ENCODE measurements around the gene KIAA0586.

Gene KIAA0586

GRCh38 chr14:58397156-58397555, 30.4 kb upstream of the KIAA0586 start:
- no peak for TF ChIP-seq CTCF (conservative IDR thresholded peaks at IDR 0.05; ENCODE audit: low read depth, low read length)
- Histone ChIP-seq H2AFZ (ENCODE audit: low read depth) (no peak overlapping the region), H3K4me1 (ENCODE audit: low read depth, poor library complexity, severe bottlenecking) (peaks cover 6% of the 10 kb centered on the region), H3K27ac (no peak overlapping the region), H3K27me3 (ENCODE audit: insufficient read depth, low read depth) (no peaks in the 10 kb centered on the region), H3K79me2 (ENCODE audit: insufficient read depth, low read depth) (no peaks in the 10 kb centered on the region), H3K4me3 (IDR thresholded peaks at IDR 0.05; ENCODE audit: insufficient read depth, low read depth, low read length) (no peak overlapping the region), H3K9ac (no peak overlapping the region), H3K4me2 (no peak overlapping the region), H3K36me3 (ENCODE audit: insufficient read depth) (no peaks in the 10 kb centered on the region), H4K20me1 (ENCODE audit: insufficient read depth) (no peaks in the 10 kb centered on the region)

GRCh38 chr14:58398495-58398894, 29.0 kb upstream of the KIAA0586 start:
- H3K9ac ChIP-seq: no peak overlapping the region
- H2AFZ ChIP-seq (ENCODE audit: low read depth): no peak overlapping the region
- no peaks in the 10 kb centered on the region for H3K27me3 ChIP-seq (ENCODE audit: insufficient read depth, low read depth)
- no peaks in the 10 kb centered on the region for H3K36me3 ChIP-seq (ENCODE audit: insufficient read depth)
- H3K4me2 ChIP-seq: no peak overlapping the region
- H3K79me2 ChIP-seq (ENCODE audit: insufficient read depth, low read depth): no peaks in the 10 kb centered on the region
- H3K4me3 ChIP-seq (IDR thresholded peaks at IDR 0.05; ENCODE audit: insufficient read depth, low read depth, low read length): no peak overlapping the region
- no peak for TF ChIP-seq CTCF (conservative IDR thresholded peaks at IDR 0.05; ENCODE audit: low read depth, low read length)
- no peaks in the 10 kb centered on the region for H4K20me1 ChIP-seq (ENCODE audit: insufficient read depth)
- peaks cover 6% of the 10 kb centered on the region for H3K4me1 ChIP-seq (ENCODE audit: low read depth, poor library complexity, severe bottlenecking)
- H3K27ac ChIP-seq: no peak overlapping the region

DNA sequence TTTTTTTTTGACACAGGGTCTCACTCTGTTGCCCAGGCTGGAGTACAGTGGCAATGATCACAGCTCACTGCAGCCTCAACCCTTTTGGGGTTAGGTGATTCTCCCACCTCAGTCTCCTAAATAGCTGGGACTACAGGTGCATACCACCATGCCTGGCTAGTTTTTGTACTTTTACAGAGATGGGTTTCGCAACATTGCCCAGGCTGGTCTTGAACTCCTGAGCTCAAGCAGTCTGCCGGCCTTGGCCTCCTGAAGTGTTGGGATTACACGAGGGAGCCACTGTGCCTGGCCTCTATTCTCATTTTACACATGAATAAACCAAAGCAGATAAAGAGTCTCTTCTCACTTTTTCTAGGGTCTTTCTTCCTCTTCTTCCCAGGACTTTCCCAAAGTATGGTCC, 28.6 kb upstream of the KIAA0586 start:
- no peak for TF ChIP-seq CTCF (conservative IDR thresholded peaks at IDR 0.05; ENCODE audit: low read depth, low read length)
- H4K20me1 ChIP-seq (ENCODE audit: insufficient read depth): no peaks in the 10 kb centered on the region
- H3K4me2 ChIP-seq: no peak overlapping the region
- H3K36me3 ChIP-seq (ENCODE audit: insufficient read depth): no peaks in the 10 kb centered on the region
- H3K4me1 ChIP-seq (ENCODE audit: low read depth, poor library complexity, severe bottlenecking): peaks cover 6% of the 10 kb centered on the region
- H3K27ac ChIP-seq: no peak overlapping the region
- no peak overlapping the region for H3K4me3 ChIP-seq (IDR thresholded peaks at IDR 0.05; ENCODE audit: insufficient read depth, low read depth, low read length)
- no peaks in the 10 kb centered on the region for H3K79me2 ChIP-seq (ENCODE audit: insufficient read depth, low read depth)
- no peaks in the 10 kb centered on the region for H3K27me3 ChIP-seq (ENCODE audit: insufficient read depth, low read depth)
- H2AFZ ChIP-seq (ENCODE audit: low read depth): no peak overlapping the region
- no peak overlapping the region for H3K9ac ChIP-seq

DNA sequence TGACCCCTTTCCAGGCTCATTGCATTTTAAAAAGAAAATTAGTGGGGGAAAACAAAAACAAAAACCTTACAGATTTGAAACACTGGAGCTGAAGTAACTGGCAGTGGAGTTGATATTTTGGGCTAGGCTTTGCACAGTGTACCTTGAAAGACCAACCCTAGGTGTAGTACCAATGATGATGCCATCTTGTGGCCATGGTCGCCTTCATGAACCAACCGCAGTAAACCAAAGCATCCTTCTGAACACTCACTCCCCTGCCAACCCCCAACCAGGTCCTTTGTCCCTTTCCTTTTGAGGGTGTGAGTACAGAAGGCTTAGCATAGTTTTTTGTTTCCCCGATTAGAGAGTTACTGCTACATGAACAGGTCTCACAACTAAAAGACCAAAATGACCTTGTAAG, 25.9 kb upstream of the KIAA0586 start:
- H3K27ac ChIP-seq: no peak overlapping the region
- no peaks in the 10 kb centered on the region for H4K20me1 ChIP-seq (ENCODE audit: insufficient read depth)
- no peaks in the 10 kb centered on the region for H3K79me2 ChIP-seq (ENCODE audit: insufficient read depth, low read depth)
- H3K4me1 ChIP-seq (ENCODE audit: low read depth, poor library complexity, severe bottlenecking): no peaks in the 10 kb centered on the region
- no peak overlapping the region for H3K4me3 ChIP-seq (IDR thresholded peaks at IDR 0.05; ENCODE audit: insufficient read depth, low read depth, low read length)
- no peak overlapping the region for H2AFZ ChIP-seq (ENCODE audit: low read depth)
- no peak for TF ChIP-seq CTCF (conservative IDR thresholded peaks at IDR 0.05; ENCODE audit: low read depth, low read length)
- H3K4me2 ChIP-seq: no peak overlapping the region
- H3K36me3 ChIP-seq (ENCODE audit: insufficient read depth): no peaks in the 10 kb centered on the region
- no peaks in the 10 kb centered on the region for H3K27me3 ChIP-seq (ENCODE audit: insufficient read depth, low read depth)
- no peak overlapping the region for H3K9ac ChIP-seq
